HepG2 (cell line): ENCODE measurements around the gene EXOC3L4. TPM values are rescaled to one million over a fixed set of nuclear protein-coding genes. Genes with fewer than 3 reads are reported as not detected.
"Not testable (repeated sequence)": the region's sequence is repeated elsewhere in the genome, so short reads cannot be mapped to it uniquely, and the experiment has no call there.

Experiments used
- AGO1 ChIP-seq: fragments of 200-400 bp; formaldehyde crosslinking; IDR thresholded peaks from 2 replicates; pipeline ENCODE4 v1.6.1; 2017; ENCODE audit warnings: mild to moderate bottlenecking, low read depth, low read length, moderate library complexity; ENCODE audit not compliant: poor library complexity, severe bottlenecking
- CREB1 ChIP-seq, 2 experiments: fragments of 450-650 bp in 1 of 2; IDR thresholded peaks; 2 replicates each; pipeline ENCODE4 v1.6.1; 2016 to 2017; ENCODE audit warnings: control low read depth in 1 of 2, mild to moderate bottlenecking in 1 of 2, missing compliant biosample characterization in 1 of 2, missing genetic modification characterization in 1 of 2
- ERF ChIP-seq: IDR thresholded peaks from 2 replicates; pipeline ENCODE4 v1.6.1; 2018; ENCODE audit warnings: missing biosample characterization, missing genetic modification reagents
- FOSL2 ChIP-seq: sonication (generic); formaldehyde crosslinking; IDR thresholded peaks from 2 replicates; pipeline ENCODE4 v1.4.0; 2020; ENCODE audit warnings: missing genetic modification reagents
- HMGXB4 ChIP-seq, 2 experiments: sonication (generic) in 1 of 2; formaldehyde crosslinking in 1 of 2; IDR thresholded peaks; 2 replicates each; pipeline versions ENCODE4 v1.4.0 to v1.6.1; 2018 to 2020; ENCODE audit warnings: missing genetic modification reagents in 2 of 2, borderline replicate concordance in 1 of 2, low read depth in 1 of 2, mild to moderate bottlenecking in 1 of 2, missing biosample characterization in 1 of 2
- KLF16 ChIP-seq, 2 experiments: sonication (generic) in 1 of 2; formaldehyde crosslinking in 1 of 2; IDR thresholded peaks; 2 replicates each; pipeline versions ENCODE4 v1.6.1 to v1.8.0; 2016 to 2023; ENCODE audit warnings: missing genetic modification reagents in 2 of 2, missing compliant biosample characterization in 1 of 2
- NFYB ChIP-seq: sonication (generic); formaldehyde crosslinking; IDR thresholded peaks from 2 replicates; pipeline ENCODE4 v1.4.0; 2020; ENCODE audit warnings: missing genetic modification reagents
- NR2C2 ChIP-seq: sonication (generic); formaldehyde crosslinking; IDR thresholded peaks from 2 replicates; pipeline ENCODE4 v1.4.0; 2020; ENCODE audit warnings: missing genetic modification reagents, mild to moderate bottlenecking, moderate library complexity, borderline replicate concordance
- NR2F1 ChIP-seq, 2 experiments: fragments of 450-650 bp in 1 of 2; formaldehyde crosslinking in 1 of 2; IDR thresholded peaks; 2 replicates each; pipeline versions ENCODE4 v1.5.0 to v1.6.1; 2016 to 2020; ENCODE audit warnings: mild to moderate bottlenecking in 1 of 2, missing compliant biosample characterization in 1 of 2, missing genetic modification reagents in 1 of 2, moderate library complexity in 1 of 2
- NR2F6 ChIP-seq, 2 experiments: IDR thresholded peaks; 2 replicates each; pipeline ENCODE4 v1.6.1; 2016; ENCODE audit warnings: antibody characterized with exemption in 1 of 2, mild to moderate bottlenecking in 1 of 2
- TBX2 ChIP-seq: sonication (generic); formaldehyde crosslinking; IDR thresholded peaks from 2 replicates; pipeline ENCODE4 v1.5.0; 2020; ENCODE audit warnings: missing genetic modification reagents, mild to moderate bottlenecking, borderline replicate concordance
- ZFP41 ChIP-seq: sonication (generic); formaldehyde crosslinking; IDR thresholded peaks from 2 replicates; pipeline ENCODE4 v1.4.0; 2020; ENCODE audit warnings: mild to moderate bottlenecking, missing genetic modification reagents, borderline replicate concordance
- ZFP90 ChIP-seq: sonication (generic); formaldehyde crosslinking; IDR thresholded peaks from 2 replicates; pipeline ENCODE4 v1.8.0; 2022; ENCODE audit warnings: missing genetic modification reagents, mild to moderate bottlenecking, inconsistent platforms, borderline replicate concordance
- ZNF280D ChIP-seq: sonication (generic); formaldehyde crosslinking; IDR thresholded peaks from 2 replicates; pipeline ENCODE4 v1.5.1; 2020; ENCODE audit warnings: mild to moderate bottlenecking, missing genetic modification reagents
- ZNF326 ChIP-seq: sonication (generic); formaldehyde crosslinking; IDR thresholded peaks from 2 replicates; pipeline ENCODE4 v1.4.0; 2020; ENCODE audit warnings: missing genetic modification reagents, borderline replicate concordance
- ZNF335 ChIP-seq: sonication (generic); formaldehyde crosslinking; IDR thresholded peaks from 2 replicates; pipeline ENCODE4 v1.4.0; 2020; ENCODE audit warnings: missing genetic modification reagents
- ZNF614 ChIP-seq: IDR thresholded peaks from 2 replicates; pipeline ENCODE4 v1.6.1; 2018; ENCODE audit warnings: missing biosample characterization, missing genetic modification reagents, inconsistent platforms, borderline replicate concordance
- ZNF766 ChIP-seq: sonication (generic); formaldehyde crosslinking; IDR thresholded peaks from 2 replicates; pipeline ENCODE4 v1.5.0; 2020; ENCODE audit warnings: missing genetic modification reagents, borderline replicate concordance
- polyA plus RNA-seq, 8 experiments: library from polyadenylated mRNA; depleted of rRNA in 3 of 8; stranded (reverse) in 7 of 8; unstranded in 1 of 8; fragments of >200 nt; fragmentation: Illumina TruSeq in 4 of 8; extraction: Trizol in 4 of 8; gene quantifications; 2 replicates each; pipeline versions ENCODE4 v1.2.1 to v1.2.3, GENCODE V29; 2011 to 2016; ENCODE audit warnings: low read depth in 4 of 8, missing spikeins in 1 of 8, mixed read lengths in 1 of 8; ENCODE audit not compliant: insufficient read depth in 1 of 8
- total RNA-seq, 5 experiments: library from RNA; depleted of rRNA; stranded (reverse); fragments of >200 nt; fragmentation: Illumina TruSeq; extraction: Trizol; gene quantifications; 2 replicates each; pipeline ENCODE4 v1.2.3, GENCODE V29; 2016; ENCODE audit warnings: low read depth in 1 of 5
- TF ChIP-seq, protein P1 (sequence below): sonication (generic); formaldehyde crosslinking; IDR thresholded peaks from 2 replicates; pipeline ENCODE4 v1.4.0; 2020; ENCODE audit warnings: missing genetic modification reagents
- TF ChIP-seq, protein P2 (sequence below): sonication (generic); formaldehyde crosslinking; IDR thresholded peaks from 2 replicates; pipeline ENCODE4 v1.5.0; 2020; ENCODE audit warnings: missing genetic modification reagents

EXOC3L4 gene
- total and polyA plus RNA-seq, 2 of the 13 experiments (the other 11 are each of a cell fraction or from before 2014, with no cell fraction given), result 11.8 to 27.0 TPM

GRCh38 chr14:103115086-103115679 is 20.7 kb downstream of the EXOC3L4 start (continued):
- TF ChIP-seq ZFP90 (CRISPR knock-in tag), result 0 out of 2 replicates have a peak, but pooled peaks have one; percentile 25
- peak; percentile 86 for TF ChIP-seq AGO1
- TF ChIP-seq, protein P1, sequence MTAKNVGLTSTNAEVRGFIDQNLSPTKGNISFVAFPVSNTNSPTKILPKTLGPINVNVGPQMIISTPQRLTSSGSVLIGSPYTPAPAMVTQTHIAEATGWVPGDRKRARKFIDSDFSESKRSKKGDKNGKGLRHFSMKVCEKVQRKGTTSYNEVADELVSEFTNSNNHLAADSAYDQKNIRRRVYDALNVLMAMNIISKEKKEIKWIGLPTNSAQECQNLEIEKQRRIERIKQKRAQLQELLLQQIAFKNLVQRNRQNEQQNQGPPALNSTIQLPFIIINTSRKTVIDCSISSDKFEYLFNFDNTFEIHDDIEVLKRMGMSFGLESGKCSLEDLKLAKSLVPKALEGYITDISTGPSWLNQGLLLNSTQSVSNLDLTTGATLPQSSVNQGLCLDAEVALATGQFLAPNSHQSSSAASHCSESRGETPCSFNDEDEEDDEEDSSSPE, result peak; percentile 45; the same call in 1 of the 2 replicates
- TF ChIP-seq NR2C2 (CRISPR knock-in tag), result peak; percentile 55; the same call in 1 of the 2 replicates
- TF ChIP-seq HMGXB4 (CRISPR knock-in tag; IDR thresholded peaks at IDR 0.05; ENCODE audit: borderline replicate concordance in 1 of 2, low read depth in 1 of 2), result peak in 1 of 2 experiments; percentile 37; a peak in 1 of 4 replicates
- TF ChIP-seq, protein P2, sequence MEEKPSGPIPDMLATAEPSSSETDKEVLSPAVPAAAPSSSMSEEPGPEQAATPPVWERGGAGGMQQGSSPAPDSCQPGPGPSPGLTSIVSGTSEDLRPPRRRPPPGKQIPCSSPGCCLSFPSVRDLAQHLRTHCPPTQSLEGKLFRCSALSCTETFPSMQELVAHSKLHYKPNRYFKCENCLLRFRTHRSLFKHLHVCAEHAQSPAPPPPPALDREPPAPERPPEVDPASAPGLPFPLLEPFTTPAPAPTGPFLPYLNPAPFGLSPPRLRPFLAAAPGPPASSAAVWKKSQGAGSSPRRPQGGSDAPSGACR, result 0 out of 2 replicates have a peak, but pooled peaks have one; percentile 47
- not testable (repeated sequence) for TF ChIP-seq NR2F6, CREB1 (IDR thresholded peaks at IDR 0.05)
- TF ChIP-seq NR2F6 (CRISPR knock-in tag; IDR thresholded peaks at IDR 0.05), result peak; percentile 67
- TF ChIP-seq ZNF766 (CRISPR knock-in tag), result 0 out of 2 replicates have a peak, but pooled peaks have one; percentile 15
- peak; percentile 82 for TF ChIP-seq NFYB
- 0 out of 2 replicates have a peak, but pooled peaks have one; percentile 52 for TF ChIP-seq ZNF614 (CRISPR knock-in tag)
- TF ChIP-seq FOSL2 (CRISPR knock-in tag), result peak; percentile 39; the same call in 1 of the 2 replicates
- TF ChIP-seq TBX2, result 0 out of 2 replicates have a peak, but pooled peaks have one; percentile 5
- peak; percentile 97 for TF ChIP-seq ZNF326 (CRISPR knock-in tag)
- peak; percentile 40; the same call in 1 of the 2 replicates for TF ChIP-seq CREB1 (CRISPR knock-in tag; IDR thresholded peaks at IDR 0.05)
- peak in 1 of 2 experiments; percentile 42; a peak in 1 of 4 replicates for TF ChIP-seq KLF16 (CRISPR knock-in tag; IDR thresholded peaks at IDR 0.05)
- 0 out of 2 replicates have a peak, but pooled peaks have one; percentile 59 for TF ChIP-seq ZNF335 (CRISPR knock-in tag)
- peak in 1 of 2 experiments; percentile 54; a peak in 2 of 4 replicates for TF ChIP-seq NR2F1 (CRISPR knock-in tag; IDR thresholded peaks at IDR 0.05)
- peak; percentile 64; the same call in 1 of the 2 replicates for TF ChIP-seq ERF (CRISPR knock-in tag)
- TF ChIP-seq ZNF280D (CRISPR knock-in tag), result peak; percentile 92
- TF ChIP-seq ZFP41 (CRISPR knock-in tag), result 0 out of 2 replicates have a peak, but pooled peaks have one; percentile 37
